NCI-H82 treated with DMSO at 0.1 percent for 48 hours (cell line): ENCODE measurements around the gene NOS1.
A peak's percentile ranks its signal among the peaks of the same experiment; 100 is the strongest.

Source experiments
- DNase-seq: peaks from one replicate; lab custom pipeline; 2025; ENCODE audit not compliant: unreplicated experiment; lab: John Stamatoyannopoulos, UW

The NOS1 gene

DNA sequence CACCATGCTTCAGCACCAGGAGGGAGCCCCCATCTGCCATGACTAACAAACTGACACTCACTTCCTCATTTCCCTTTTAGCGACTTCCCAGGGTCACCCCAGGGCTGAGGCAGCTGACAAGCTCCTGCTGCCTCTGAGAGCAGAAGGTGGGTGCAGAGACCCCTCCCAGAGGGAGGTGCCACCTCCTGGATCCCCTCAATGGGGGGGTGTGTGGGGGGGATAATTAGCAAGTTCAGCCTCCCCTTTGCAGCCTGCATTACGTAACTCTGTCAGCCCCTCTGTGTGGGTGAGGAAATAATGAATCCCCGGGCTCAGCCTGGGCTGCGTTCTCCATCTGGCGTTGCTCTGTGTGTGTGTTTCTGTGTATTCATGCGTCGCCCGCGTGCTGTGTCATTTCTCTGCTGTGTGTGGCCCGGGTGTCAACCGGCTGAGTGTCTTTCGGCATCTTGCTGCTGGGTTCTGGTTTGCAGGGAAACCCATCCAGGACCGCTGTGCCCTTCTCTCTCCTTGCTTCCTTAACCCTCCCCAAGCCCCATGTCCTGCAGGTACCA lies 28.0 kb downstream of the NOS1 start:
- no peak for DNase-seq

DNA sequence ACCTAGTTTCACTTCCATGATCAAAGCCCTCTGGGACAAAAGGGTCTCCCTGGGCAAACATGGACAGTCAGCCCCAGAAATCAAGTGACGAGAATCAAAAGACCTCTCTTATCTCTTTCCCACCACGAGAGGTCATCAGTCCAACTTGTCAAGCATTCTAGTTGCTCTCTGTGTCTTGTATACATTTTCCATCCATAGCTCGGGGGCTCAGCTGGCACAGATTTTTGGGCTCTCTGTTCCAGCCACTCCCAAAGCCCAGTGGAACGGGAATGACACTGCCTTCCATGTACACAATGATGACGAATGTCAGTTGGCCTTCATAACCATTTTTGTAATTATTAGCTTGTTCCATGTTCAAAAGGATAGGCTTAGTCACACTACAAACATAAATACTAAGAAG lies 29.7 kb downstream of the NOS1 start:
- no peak for DNase-seq

DNA sequence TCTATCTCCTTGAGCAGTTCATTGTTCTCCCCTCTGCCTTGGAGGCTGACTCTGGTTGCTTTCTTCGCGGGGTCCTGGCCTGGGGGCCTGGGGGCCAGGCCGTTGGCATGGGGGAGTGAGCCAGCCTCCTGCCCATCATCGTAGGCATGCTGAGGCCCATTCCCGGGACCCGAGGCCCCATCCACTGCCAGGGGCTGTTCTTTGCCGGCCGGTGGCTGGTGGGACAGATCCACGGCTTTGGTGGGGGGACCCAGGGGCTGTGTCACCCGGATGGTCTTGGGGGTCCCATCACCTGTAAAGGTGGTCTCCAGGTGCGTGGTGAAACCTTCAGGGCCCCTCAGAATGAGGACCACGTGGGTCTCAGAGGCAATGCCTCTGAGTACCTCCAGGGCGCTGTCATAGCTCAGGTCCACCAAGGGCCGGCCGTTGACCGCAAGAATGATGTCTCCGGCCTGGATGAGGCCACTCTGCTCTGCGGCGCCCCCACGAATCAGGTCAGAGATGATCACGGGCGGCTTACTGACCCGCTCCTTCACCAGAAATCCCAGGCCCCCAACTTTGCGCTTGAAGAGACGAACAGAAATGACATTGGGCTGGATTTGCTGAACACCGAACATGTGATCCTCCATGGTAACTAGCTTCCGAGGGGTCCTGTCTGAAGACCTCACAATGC lies 30.8 kb downstream of the NOS1 start:
- no peak for DNase-seq

DNA sequence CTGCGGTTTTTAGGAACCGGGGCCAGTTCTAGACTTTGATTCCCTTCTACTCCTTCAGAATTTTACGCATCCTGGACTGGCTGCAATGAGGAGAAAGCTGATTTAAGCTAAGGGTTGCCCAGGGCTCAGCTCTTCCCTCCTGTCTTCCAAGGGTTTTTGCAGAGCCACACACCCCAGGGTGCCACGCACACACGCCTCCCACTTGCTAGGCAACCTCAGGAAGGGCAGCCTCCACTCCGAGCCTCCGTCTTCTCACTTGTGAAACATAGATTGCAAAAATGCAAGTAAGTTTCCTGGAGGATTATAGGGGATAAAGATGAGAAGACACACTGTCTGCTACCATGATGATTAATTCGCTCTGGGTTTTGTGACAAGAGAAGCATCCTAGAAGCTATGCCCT lies 31.7 kb downstream of the NOS1 start:
- DNase-seq = no peak

DNA sequence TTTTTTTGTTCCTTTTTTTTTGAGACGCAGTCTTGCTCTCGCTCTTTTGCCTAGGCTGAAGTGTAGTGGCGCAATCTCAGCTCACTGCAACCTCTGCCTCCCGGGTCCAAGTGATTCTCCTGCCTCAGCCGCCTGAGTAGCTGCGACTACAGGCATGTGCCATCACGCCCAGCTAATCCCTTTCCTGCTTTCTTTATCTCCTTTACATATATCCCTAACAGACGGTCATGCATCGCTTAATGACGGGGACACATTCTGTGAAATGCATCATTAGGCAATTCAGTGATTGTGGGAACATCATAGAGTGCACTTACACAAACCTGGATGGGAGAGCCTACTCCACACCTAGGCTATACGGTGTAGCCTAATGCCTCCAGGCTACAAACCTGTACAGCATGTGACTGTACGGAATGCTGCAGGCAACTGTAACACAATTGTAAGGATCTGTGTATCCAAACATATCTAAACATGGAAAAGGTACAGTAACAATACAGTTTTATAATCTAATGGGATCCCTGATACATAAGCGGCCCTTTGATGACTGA lies 32.8 kb downstream of the NOS1 start:
- DNase-seq = no peak

DNA sequence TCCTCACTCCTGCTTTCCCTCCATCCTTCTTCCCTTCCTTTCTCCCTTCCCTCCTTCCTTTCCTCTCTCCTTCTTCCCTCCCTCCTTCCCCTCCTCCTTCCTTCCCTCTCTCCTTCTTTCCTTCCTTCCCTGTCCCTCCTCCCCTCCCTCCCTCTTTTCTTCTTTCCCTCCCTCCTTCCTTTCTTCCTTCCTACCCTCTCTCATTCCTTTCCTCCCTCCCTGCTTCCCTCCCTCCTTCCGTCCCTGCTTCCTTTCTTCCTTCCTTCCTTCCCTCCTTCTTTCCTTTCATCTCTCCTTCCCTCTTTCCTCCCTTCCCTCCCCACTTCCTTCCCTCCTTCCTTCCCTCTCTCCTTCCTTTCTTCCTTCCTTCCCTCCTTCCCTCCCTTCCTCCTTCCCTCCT lies 39.0 kb downstream of the NOS1 start:
- DNase-seq = no peak

DNA sequence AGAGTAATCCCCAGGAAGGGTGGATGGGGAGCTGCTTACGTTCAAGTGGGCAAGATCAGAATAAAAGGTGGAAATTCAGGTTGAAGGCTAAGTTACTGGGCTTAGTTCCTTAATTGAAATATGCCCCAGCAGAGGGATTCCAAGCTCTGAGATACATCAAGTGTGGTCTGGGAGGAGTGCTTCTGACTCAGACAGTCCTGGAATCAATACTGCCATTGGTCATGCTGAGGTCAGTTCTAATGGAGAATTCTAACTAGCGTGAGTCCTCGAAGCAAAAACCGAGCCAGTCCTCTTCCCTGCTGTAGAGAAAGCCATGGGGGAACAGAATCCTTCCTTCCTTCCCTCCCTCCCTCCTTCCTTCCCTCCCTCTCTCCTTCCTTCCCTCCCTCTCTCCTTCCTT lies 39.9 kb downstream of the NOS1 start:
- no peak for DNase-seq

DNA sequence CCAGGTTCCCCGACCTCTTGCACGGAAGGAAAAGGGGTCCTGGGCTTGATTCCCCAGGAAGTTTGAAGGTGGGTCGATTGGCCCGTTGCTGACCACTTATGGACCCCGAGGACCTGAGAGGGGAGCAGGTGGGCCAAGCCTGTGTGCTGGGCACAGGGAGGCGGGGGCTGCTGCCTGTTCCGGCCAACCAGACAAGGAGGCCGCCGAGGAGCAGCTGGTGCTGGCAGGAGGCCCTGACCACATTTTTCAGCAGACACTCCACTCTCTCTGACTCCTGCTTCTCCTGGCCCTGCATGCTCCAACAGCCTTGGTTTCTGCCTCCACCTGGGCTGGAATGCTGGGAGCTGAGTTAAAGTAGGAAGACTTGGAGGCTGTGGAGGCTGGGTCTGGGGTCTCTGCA lies 42.8 kb downstream of the NOS1 start:
- no peak for DNase-seq

DNA sequence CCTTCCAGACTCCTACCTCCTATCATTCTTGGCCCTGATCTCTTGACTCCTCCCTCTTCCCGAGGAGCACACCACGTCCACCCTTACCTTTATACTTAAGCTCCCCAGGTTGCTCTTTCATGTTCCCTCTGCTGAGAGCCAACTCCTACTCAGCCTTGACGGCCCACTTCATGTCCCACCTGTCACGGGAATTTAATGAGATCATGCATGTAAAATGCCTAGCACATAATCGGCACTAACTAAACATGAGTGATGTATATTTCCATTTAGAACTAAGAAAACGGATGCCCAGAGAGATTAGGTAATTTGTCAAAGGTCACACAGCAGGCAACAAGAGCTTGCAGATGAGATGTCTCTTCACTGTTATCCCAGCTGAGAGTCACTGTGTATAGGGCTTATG lies 45.1 kb downstream of the NOS1 start:
- no peak for DNase-seq

DNA sequence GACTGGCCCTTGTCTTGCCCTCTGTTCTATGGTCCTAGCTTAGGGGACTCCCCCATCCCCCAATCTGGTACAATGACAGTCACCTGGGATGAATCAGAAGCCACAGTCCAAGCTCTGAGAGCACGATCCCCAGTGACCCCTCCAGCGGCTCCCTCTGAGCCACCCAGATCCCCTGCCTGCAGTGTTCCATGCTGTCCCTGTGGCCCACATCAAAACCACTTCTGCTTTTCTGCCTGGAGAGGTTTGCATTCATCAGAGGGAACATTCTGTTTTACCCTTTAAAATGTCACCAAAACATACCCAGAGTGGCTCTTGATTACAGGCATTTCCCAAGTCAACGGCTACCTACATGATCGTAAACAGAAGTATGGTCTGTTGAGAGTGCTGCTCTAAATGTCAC lies 47.5 kb downstream of the NOS1 start:
- no peak for DNase-seq

DNA sequence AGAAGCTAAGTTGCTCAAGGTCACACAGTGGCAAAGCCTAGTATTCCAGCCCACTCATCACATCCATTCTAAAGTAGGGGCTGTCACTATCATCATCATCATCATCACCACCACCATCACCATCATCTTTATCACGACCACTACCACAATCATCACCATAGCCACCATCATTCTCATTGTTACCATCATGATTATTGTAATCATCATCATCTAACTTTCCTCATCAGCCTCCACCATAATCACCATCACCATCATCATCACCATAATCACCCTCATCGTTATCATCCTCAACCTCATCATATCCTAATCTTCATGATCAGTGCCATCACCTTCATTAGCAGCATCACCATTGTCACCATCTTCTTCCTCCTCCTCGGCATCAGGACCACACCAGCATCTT lies 48.7 kb downstream of the NOS1 start:
- no peak for DNase-seq

DNA sequence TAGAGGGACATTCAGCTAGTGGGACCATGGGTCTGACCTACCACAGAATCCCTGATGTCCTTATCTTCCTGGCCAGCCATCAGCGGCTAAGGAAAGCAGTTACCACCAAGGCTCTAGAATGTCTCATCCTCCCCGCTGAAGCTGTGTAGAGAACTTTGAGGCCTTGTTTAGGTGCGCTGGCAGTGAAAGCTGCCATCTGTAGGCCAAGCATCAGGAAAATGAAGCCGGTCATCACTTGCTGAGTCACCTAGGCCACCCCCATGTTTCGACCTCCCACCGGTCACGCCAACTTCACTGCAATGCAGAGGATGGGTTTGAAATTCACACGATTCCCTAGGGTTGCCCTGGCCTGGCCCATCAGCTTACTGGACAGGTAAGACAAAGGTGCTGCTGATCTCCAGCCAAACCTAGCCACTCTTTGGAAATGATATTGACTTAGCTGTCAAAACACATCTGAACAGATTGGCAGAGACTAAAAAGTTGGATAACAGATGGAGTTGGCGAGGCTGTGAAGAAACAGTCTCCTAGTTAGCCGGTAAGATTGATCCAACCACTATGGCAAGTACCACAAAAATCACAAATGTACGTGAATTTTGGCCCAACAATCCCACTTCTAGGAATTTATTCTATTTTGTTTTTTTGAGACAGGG lies 52.0 kb downstream of the NOS1 start:
- no peak for DNase-seq

DNA sequence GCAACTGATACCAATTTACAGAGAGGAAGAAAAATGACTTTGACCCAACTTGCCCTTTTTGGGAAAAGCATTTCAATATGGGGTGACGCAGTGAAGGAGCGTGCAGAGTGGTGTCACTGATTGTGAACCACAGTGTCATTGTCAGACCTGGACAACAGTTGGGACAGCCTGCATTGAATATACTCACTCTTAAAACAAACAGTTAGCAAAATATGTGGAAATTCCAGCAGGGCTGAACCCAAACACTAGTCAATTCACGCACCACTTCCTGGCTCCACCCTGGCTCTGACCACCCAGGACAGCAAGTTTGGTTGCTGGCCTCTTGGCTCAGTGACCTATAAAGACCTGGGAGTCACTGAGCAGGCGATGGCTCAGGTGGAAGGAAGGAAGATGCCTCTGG lies 61.3 kb downstream of the NOS1 start:
- no peak for DNase-seq

DNA sequence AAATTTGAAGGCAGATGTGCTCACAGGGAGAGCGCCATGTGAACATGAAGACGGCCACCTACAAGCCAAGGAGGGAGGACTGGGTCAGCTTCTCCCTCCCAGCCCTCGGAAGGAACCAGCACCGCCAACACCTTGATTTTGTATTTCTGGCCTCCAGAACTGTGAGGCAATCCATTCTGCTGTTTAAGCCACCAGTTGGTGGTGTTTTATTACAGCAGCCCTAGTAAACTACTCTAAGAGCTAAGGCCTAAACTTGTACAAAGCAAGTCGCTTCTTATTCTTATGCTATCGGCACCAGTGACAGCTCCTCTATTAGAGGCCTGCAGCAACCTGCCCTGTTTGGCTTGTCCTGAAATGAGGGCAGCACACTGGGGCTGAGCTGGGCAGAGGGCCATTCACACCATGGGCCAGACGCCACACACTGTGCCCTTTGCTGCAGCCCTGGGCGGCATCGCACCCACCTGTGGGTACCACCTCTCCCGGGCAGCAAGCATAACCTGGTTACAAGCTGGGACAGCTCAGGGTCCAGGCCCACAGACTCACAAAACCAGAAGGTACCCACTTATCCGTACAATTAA lies 62.7 kb downstream of the NOS1 start:
- DNase-seq = no peak

DNA sequence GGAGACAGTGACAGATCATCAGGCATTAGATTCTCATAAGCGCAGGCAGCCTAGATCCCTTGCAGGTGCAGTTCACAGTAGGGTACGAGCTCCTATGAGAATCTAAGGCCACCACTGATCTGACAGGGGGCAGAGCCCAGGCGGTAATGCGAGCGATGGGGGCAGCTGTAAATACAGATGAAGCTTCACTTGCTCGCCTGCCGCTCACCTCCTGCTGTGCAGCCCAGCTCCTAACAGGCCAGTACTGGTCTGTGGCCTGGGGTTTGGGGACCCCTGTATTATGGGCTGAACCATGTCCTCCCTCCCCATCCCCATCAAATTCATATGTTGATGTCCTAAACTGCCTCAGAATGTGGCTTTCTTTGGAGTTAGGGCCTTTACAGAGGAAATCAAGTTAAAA lies 63.2 kb downstream of the NOS1 start:
- DNase-seq = no peak

DNA sequence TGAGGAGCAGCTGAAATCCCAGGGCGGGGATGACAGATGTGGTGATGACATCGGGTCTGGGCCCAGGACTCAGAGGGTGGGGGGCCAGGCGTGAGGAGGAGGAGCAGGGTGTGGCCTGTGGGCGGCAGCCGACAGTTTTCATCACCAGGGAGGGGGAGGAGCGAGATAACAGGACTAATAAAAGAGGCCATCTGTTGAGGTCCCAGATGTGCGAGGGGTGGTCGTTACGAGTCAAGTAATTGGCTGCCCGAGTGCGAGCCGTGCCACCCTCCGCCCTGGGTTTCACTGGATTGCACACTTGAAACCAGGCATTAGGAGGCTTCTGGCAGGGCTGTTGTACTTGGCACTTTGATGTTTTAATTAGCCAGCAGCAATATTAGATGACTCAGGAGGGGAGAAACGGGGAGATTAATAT lies 67.2 kb downstream of the NOS1 start:
- DNase-seq = peak; percentile 70

DNA sequence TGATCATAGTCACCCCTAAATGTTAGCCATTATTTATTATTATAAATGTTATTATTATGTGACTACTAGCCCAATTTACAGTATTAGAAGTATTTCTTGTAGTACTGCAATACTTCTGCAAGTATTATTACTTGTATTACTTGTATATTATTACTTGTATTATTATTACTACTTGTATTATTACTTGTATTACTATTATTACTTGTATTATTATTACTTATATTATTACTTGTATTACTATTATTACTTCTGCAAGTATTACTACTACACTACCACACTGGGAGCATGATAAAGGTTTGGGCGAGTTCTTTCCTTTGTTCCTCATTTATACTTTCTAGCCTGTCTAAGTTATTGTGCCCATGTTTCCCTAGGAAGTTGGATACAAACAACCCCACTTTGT lies 67.9 kb downstream of the NOS1 start:
- no peak for DNase-seq

DNA sequence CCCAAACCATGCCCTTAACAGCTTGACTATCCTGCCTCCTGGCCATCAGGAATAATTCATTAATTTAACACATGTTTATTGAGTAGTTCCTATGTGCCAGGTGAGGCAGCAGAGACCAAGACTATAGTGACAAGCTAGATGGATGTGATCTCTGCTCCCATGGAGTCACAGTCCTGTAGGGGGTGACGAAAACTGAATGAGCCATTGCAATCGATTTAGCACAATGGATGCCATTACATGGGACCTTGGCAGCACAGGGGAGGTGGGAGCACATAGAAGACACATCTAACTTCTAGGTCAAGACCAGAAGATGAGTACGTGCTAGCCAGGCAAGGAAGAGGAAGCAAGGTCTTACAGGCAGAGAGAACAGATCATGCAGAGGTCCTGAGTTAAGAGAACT lies 68.7 kb downstream of the NOS1 start:
- DNase-seq = no peak

DNA sequence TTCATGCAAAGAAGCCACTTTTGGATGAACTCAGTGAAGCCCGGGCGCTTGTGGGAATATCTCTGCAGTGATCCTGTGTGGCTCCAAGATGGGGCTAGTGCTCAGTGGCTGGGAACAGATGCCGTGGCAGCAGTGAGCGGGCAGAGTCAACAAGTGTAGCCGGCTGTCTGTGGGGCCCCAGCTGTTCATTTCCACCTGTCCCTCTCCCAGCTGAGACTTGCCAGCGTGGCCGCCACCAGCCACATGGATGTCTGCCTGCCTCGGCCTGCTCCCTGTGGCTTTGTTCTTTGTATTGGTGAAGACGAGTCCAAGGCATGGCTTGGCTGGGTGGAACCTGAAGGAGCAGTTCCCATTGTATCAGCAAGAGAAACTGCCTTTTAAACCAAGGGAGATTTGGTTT lies 77.3 kb downstream of the NOS1 start:
- peak; percentile 11 for DNase-seq

DNA sequence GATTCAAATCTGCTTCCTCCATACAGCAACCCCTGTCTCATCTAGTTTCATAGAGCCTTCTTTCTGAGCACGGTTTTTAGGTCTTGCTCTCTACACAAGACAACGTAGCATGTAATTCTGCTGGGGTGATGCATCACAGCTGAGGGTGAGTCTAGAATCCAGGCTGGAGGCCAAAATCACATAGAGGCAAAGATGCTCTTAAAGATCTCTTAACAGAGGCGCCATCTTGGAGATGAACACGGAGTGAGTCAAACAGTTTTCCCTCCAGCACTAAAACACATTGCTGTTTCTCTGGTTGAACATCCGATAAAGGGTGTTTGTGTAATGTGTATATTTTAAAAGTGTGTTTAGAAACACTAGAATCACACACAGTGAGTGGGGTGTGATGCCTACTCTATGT lies 78.9 kb downstream of the NOS1 start:
- no peak for DNase-seq

DNA sequence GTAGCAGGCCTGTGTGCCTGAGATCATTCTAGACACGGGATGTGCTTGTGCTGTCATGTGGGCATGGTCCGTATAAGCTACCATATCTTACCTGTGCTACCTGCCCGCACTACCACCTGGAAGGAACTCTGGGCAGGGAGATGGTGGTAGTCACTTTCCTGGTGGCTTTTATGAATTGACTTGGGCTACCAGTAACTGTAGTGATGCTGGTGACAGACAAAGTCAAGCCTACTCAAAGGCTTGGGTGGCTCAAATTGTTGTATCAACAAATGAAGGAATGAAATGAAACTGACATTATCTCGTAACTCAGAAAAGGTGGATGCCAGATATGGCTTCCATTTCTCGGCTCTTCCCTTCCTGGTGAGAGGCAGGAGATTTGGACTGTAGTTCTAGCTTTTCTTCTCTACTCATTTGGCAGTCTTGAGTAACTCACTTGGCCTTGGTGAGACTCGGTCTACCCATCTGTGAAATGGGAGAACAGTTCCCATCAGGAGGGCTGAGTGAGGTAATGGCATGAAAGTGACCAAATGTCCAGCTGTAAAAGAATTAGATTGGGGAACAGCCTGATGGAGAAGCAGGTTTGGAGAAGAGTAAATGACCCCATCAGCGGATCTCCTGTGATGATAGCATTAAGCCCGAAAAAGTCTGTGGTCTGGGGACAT lies 81.3 kb downstream of the NOS1 start:
- DNase-seq = no peak

DNA sequence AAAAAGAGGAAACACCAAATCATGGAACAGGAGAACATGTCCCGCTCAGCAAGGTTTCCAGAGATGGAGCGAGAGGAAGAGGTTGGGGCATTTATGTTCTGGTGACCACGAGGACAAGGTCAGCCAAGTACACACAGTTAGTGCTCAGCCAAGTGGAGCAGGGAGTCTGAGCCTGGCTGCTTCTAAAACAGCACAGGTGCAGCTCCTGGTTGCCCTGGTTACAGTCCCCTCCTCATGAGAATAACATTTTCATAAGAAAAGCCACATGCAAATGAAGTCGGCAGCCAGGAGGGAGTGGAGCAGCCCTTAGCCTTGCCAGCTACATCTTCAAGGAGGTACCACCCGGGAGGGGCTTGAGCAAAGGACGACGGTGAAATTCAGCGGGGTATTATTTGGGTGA lies 81.8 kb downstream of the NOS1 start:
- DNase-seq = no peak
